ENCODE results near the gene ASTN2.

DNA sequence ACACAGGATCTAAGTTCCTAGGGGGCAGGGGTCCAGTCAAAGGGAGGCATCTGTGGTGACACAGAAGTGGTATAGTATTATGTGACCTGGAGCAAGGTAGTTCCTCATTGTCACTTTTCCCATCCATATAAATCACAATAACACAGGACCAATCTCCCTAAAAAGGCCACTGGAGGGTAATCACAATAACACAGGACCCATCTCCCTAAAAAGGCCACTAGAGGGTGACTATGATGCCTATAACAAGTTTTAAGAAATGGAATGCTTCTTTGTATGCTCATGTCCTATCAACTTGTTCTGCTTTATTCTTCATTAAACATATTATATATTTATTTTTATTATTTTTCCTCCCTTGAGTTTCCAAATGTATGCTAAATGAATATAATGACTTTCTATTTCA is 254.6 kb downstream of the ASTN2 start:
- peak; percentile 25 for TF ChIP-seq CTCF (IDR thresholded peaks at IDR 0.05; ENCODE audit: low read depth, low read length)
- no peak for TF ChIP-seq POLR2A (IDR thresholded peaks at IDR 0.05; ENCODE audit: extremely low read depth, insufficient read length)
- TF ChIP-seq, protein P1, sequence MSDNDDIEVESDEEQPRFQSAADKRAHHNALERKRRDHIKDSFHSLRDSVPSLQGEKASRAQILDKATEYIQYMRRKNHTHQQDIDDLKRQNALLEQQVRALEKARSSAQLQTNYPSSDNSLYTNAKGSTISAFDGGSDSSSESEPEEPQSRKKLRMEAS (IDR thresholded peaks at IDR 0.05; ENCODE audit: low read depth, low read length), result no peak
